Stimulated activated CD8-positive, alpha-beta memory T cell treated with anti-CD3 and anti-CD28 coated beads, Interleukin-12 subunit alpha, Interleukin-12 subunit beta, amount 100 ng/mL, for 24 hours (primary cell): ENCODE measurements around the gene COMMD9.

Experiments
- DNase-seq: peaks from one replicate; pipeline ENCODE4 v3.0.0-alpha.2; 2020; ENCODE audit errors: extremely low read depth

COMMD9 gene

GRCh38 chr11:36257351-36257750 lies 31.9 kb downstream of the COMMD9 start:
- no peak for DNase-seq

DNA sequence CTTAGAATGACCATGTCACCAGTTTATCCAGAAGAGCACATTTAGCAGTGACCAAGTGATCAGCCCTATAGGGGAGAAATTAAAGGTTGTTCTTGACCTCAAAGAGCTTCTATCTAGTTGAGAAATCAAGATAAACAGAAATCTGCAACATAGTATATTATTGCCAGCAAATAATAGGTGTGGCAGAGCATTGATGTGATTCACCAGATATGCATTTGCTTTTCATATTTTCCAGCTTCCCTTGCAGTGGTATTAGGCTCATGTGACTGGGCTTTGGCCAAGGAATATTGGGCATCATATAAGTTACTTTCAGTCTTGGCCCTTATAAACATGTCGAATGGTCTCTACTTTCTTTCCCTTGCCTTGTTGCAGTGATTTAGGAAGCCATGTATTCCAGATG lies 34.5 kb downstream of the COMMD9 start:
- no peak for DNase-seq

- no peak for DNase-seq
Measured at GRCh38 chr11:36253238-36253637, 36.0 kb downstream of the COMMD9 start.

DNA sequence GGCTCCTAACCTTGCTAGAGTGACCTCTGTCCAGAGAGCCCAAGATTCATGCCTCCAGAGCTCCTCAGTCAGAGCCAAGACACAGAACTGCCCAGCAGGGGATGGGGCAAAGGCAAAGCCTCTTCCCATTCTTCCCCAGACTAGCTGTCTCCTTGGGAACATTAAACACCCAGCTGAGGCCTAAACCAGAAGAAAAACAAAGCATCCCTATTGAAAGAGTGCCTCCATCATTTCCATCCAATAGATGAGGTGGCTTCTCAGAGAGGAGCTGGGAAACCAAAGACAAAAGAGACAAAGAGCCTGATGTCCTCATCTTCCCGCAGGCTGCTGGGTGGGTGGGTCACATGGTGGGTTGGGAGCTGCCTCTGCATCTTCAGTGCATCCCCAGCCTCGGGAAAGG lies 37.4 kb downstream of the COMMD9 start:
- no peak for DNase-seq

- DNase-seq: no peak
Measured at GRCh38 chr11:36249246-36249645, 40.0 kb downstream of the COMMD9 start.

- no peak for DNase-seq
Measured at GRCh38 chr11:36248436-36248835, 40.8 kb downstream of the COMMD9 start.

DNA sequence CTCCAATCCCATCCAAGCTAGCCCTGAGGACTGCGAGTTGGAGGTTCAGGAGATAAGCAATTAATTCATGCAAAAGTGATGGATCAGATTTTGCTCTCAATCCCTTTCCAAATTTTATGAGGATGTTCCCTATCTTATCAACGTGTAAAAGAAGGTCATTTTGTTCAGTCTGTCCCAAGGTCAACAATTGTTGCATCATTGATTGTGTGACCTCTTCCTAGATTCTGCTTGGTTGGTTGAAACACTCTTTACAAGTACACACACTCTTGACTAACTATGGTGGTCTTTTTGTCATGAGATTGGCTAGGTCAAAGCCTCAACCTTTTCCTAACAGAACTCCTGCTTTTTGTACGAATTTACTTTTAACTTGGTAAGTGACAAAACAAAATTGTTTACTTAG lies 41.7 kb downstream of the COMMD9 start:
- DNase-seq: no peak

DNA sequence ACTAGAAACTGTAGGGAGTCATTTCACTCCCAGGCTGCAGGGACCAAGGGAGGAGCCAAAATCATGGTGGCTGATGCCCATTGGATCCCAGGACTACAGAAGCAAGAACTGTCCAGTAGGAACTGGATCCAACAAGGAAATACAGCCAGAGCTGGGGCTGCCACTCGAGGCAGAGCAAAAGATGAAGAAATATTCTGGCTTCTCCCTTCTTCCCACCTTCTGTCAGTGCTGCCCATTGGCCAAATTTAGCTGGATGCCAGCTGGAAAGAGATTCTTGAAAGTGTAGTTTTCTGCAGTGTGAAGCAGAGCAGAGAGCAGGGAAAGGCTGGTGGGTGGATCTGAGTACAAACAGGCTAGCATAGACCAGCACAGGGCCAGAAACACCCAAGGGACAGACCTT lies 45.6 kb downstream of the COMMD9 start:
- DNase-seq: no peak

DNA sequence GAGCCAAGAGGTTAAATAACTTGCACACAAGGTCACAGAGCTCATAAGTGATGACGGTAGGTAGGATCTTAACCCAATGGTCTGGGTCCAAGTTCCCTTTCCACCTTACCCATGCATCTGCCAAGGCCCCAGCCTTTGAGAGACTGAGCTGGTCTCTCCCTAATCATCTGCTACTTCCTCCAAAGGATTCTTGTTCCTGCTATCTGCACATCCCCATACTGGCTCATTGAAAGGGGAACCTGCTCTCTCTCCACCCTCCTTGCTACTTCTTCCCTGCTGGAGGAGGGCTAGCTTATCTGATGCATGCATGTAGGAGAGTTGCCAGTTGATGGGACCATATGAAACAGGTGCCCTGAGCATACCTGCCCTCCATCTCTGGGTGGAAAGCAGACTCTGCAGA lies 47.7 kb downstream of the COMMD9 start:
- no peak for DNase-seq

- DNase-seq: no peak
Measured at GRCh38 chr11:36240801-36241200, 48.4 kb downstream of the COMMD9 start.

DNA sequence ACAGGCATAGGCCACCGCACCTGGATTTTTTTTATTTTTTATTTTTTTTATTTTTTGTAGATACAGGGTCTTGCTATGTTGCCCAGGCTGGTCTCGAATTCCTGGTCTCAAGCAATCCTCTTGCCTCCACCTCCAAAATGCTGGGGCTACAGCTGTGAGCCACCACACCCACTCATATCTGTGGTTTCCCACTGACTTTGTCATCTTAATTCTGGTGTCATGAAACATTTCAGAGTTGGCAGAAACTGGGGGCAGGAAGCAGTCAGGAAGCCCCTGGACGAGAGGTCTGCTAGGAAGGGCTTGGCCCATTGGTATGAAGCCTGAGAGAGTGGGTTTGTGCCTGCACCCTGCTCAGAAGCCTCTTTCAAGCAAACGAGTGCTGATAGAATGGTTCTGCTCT lies 49.1 kb downstream of the COMMD9 start:
- no peak for DNase-seq

DNA sequence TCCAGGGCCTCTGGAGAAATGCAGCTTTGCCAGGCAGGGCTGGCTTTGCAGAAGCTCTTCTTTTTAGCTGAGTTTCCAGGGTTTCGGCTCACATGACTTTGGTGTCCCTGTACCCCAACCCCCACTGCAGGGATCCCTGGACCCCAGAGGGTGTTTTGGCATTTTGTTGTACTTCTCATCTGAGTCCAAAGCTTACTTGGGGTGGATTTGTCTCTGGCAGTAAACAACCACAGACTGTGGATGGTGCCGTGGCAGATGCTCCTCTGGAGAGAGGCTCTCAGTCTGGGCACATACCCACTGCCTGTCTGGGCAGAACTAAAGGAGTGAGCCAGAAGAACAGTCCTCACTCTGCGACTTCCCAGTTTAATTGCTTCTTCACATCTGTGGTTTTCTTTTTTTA lies 49.6 kb downstream of the COMMD9 start:
- DNase-seq: no peak

DNA sequence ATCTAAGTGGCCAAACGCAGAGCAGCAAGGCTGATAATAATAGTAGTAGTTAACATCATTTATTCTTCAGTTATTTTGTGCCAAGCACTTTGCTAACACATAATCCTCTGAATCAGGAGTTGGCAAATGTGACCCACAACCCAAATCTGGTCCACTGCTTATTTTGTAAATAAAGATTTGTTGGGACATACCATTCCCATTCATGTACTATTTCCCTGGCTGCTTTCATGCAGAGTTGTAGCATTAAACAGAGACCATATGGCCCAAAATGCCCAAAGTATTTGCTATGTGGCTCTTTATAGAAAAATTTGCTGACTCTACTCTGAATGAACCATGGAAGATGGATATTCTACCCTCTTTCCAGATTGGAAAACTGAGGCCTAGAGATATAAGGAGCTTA lies 50.3 kb downstream of the COMMD9 start:
- no peak for DNase-seq

DNA sequence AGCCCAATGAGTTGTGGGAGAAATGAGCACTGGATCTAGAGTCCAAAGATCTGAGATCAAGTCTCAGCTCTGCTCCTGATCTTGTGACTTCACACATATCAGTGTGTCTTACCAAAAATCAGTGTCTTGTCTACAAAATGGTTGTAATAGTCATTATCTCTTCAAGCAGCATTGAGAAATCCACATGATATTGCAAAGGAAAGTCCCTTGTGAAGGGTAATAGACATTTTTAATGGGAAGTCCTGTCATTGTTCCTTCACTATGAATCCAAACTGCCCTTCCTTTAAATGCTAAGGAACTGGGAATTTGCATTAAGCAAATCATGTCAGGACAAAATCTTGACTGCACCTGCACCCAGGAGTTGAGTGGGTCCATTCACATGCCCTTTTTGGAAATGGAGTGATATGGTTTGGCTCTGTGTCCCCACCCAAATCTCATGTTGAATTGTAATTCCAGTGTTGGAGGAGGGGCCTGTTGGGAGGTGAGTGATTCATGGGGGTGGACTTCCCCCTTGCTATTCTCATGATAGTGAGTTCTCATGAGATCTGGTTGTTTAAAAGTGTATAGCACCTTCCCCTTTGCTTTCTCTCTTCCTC lies 51.1 kb downstream of the COMMD9 start:
- no peak for DNase-seq

DNA sequence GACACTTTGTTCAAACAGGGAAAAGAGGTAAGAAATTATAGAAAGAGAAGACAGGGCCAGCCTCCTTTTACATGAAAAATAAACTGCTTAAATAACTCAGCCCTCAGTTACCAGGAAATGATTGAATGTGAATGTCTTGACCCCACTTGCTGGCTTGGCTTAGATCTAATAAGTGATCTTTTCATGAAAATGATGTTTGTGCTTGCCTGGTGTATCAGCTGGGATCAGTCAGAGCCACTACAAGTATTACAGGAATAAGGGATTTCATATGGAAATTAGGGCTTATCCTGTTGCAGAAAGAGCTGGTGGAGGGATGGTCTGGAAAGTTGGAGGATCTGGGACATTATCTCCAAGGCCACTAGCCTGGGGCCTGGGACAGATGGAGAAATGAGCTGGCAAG lies 51.8 kb downstream of the COMMD9 start:
- DNase-seq: no peak

- no peak for DNase-seq
Measured at GRCh38 chr11:36235750-36236149, 53.5 kb downstream of the COMMD9 start.

DNA sequence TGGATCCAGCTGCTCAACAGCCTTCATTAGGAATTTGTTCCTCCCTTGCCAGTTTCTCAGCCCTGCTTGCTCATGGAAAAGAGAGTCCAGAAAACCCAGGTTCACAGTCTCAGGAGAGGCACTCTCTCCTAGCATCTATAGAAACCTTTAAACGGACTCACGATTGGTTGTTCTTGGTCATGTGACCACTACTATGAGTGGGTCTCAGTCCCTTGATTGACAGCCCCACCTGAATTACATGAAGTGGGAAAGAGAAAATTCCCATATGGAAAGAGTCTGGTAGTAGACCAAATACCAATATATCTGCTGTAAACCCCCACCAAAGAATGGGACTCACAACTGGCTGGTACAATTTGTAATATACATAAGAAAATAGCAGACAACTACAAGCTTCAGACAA lies 54.4 kb downstream of the COMMD9 start:
- no peak for DNase-seq

DNA sequence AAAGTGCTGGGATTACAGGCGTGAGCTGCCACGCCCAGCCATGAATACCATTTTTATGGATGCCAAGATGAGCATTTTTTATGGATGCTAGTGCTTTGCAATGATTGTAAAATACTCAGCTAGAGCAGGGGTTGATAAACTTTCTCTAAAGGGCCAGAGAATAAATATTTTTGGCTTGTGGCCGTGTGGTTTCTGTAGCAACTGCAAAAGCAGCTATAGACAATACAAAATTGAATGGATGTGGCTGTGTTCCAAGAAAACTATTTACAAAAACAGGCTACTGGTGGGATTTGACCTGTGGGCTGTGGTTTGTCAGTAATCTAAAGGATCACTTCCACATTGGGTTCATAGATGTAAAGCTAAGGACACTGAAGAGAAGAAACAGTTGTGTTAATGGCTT lies 56.0 kb downstream of the COMMD9 start:
- DNase-seq: no peak

DNA sequence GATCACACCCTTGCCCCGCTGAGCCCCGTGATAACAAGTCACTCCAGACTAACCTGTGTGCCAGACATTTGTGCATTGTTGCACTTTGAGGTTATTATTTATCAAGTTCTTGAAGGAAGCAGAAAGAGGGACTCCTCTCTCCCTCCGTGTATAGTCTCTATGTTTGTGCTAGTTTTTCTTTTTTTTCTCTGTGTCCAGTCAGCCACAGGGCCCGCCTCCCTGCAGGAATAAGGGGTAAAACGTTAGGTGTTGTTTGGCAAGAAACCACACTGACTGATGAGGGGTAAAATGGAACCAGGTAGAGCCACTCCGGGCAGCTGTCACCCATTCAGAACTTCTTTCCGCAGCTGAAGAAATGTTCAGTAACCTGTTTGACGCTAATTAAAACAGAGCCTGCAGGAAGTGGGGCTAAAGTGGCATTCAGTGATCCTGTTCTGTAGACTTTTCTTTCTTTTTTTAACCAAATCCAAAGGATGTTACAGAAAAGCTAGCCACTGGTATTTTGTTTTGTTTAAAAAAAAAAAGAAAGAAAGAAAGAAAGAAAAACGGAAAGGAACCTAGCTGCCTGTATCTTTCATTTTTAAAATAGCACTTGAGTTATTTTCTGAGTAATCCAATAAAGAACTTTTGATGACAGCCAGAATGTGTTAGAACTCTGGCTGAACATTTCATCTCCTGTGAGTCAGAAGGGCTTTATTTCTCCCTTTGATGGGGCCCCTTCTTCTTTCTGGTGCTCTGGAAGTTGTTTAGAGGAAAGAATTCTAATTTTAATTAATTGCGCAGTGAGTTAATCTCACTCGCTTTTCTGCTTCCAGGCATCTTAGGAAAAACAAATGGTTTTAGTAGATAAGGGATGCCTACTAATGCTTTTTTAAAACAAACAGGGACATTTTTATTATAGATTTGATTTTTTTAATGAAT lies 58.2 kb downstream of the COMMD9 start:
- no peak for DNase-seq

DNA sequence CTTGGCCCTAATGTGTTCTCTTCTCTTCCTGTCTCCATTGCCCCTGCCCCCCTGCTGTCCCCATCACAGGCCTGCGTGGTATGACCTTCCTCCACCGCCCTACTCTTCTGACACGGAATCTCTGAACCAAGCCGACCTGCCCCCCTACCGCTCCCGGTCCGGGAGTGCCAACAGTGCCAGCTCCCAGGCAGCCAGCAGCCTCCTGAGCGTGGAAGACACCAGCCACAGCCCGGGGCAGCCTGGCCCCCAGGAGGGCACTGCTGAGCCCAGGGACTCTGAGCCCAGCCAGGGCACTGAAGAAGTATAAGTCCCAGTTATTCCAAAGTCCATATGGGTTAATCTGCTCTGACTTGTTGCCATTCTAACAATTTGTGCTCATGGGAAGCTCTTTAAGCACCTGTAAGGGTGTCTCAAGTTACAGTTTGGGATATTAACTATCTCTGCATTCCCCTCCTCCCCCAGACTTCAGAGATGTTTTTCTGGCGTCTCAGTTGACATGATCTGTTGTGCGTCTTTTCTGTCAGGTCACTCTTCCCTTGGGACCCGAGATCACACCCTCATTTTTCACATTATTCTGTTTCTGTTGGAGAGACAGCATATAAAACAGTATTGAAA lies 60.0 kb downstream of the COMMD9 start:
- DNase-seq: no peak

DNA sequence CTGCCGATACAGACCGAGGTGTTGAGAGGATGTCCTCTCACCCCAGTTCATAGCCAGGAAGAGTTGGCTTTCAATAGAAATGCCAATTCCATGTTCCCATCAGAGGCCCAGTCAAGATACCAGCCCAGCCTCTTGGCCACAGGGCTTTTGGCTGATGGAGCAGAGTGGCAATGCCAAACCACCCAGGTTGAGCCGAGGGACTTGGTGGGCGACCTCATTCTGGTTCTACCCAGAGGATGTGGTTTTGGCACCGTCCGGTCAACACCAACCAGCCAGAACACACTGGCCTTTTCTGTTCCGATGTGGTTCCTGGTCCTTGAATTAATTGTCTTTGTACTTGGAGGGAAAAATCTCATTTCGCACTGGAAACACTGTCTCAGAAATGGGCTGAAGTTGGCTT lies 60.5 kb downstream of the COMMD9 start:
- no peak for DNase-seq

DNA sequence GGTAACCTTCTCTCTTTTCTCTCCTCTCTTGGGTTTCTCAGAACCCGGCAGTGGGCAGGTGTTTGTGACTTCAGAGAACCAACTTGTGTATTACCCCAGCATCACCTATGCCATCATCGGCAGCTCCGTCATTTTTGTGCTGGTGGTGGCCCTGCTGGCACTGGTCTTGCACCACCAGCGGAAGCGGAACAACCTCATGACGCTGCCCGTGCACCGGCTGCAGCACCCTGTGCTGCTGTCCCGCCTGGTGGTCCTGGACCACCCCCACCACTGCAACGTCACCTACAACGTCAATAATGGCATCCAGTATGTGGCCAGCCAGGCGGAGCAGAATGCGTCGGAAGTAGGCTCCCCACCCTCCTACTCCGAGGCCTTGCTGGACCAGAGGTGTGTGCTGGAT lies 62.2 kb downstream of the COMMD9 start:
- DNase-seq: no peak

GRCh38 chr11:36224209-36224882 lies 64.9 kb downstream of the COMMD9 start:
- DNase-seq: no peak
